Lung (tissue), 12 donors: ENCODE data around the gene PADI2. TPM values are rescaled to one million over a fixed set of nuclear protein-coding genes. Genes with fewer than 3 reads are reported as not detected.
A peak's percentile ranks its signal among the peaks of the same experiment; 100 is the strongest.

Source experiments
- ATAC-seq: fragments of 200-7000 bp; cut with Tn5 transposase; one replicate; pipeline ENCODE4 v1.9.1; 2020; ENCODE audit warnings: moderate number of reproducible peaks; ENCODE audit not compliant: insufficient read depth, low FRiP score
- DNase-seq, 3 donors: peaks; one replicate each; pipeline ENCODE4 v3.0.0-alpha.2; 2013 to 2017
- H3K27ac ChIP-seq, 2 donors: one replicate each; pipeline ENCODE4 v1.5.1; 2013; ENCODE audit warnings: mild to moderate bottlenecking in 2 of 2, moderate library complexity in 2 of 2, control low read depth in 1 of 2, inconsistent platforms in 1 of 2, low read depth in 1 of 2, low read length in 1 of 2
- H3K27me3 ChIP-seq, 3 donors: one replicate each; pipeline ENCODE4 v1.5.1; 2013; ENCODE audit warnings: low read length in 2 of 3; ENCODE audit not compliant: control insufficient read depth in 3 of 3, insufficient read depth in 3 of 3
- H3K36me3 ChIP-seq, 4 donors: one replicate each; pipeline ENCODE4 v1.5.1; 2013; ENCODE audit warnings: low read length in 4 of 4, mild to moderate bottlenecking in 1 of 4, moderate library complexity in 1 of 4; ENCODE audit not compliant: control insufficient read depth in 4 of 4, insufficient read depth in 4 of 4
- H3K4me1 ChIP-seq, 5 donors: one replicate each; pipeline ENCODE4 v1.5.1; 2013; ENCODE audit warnings: low read length in 5 of 5, mild to moderate bottlenecking in 2 of 5, moderate library complexity in 1 of 5; ENCODE audit not compliant: control insufficient read depth in 5 of 5, insufficient read depth in 5 of 5
- H3K4me3 ChIP-seq: one replicate; pipeline ENCODE4 v1.5.1; 2013; ENCODE audit warnings: mild to moderate bottlenecking, control low read depth, moderate library complexity
- H3K9ac ChIP-seq, 2 donors: one replicate each; pipeline ENCODE4 v1.5.1; 2013; ENCODE audit warnings: low read length in 2 of 2, control low read depth in 1 of 2; ENCODE audit not compliant: insufficient read depth in 1 of 2
- H3K9me3 ChIP-seq, 4 donors: one replicate each; pipeline ENCODE4 v1.5.1; 2013; ENCODE audit warnings: low read length in 3 of 4, mild to moderate bottlenecking in 1 of 4, moderate library complexity in 1 of 4; ENCODE audit not compliant: control insufficient read depth in 4 of 4, insufficient read depth in 3 of 4
- CTCF ChIP-seq: IDR thresholded peaks from 2 replicates; pipeline ENCODE4 v1.5.1; 2012; ENCODE audit warnings: mild to moderate bottlenecking; ENCODE audit errors: control extremely low read depth, extremely low read depth
- WGBS, 2 donors: extraction: QIAGEN DNeasy Blood & Tissue Kit; methylation state at CpG; one replicate each; pipeline ENCODE4 v1.1.7; 2013; 5-methylcytosine and 5-hydroxymethylcytosine counted together
- polyA plus RNA-seq, 2 donors: library from polyadenylated mRNA; stranded (reverse); fragments of 200-250 nt; gene quantifications; one replicate each; pipeline ENCODE4 v1.2.1, GENCODE V29; 2013
- total RNA-seq, 2 donors: library from RNA; depleted of rRNA in 1 of 2; stranded (reverse); fragments of >200 nt in 1 of 2; gene quantifications; one replicate each; pipeline ENCODE4 v1.2.1, GENCODE V29; 2014 to 2021
- donor health status: control.
- donor health status: control.
- donor health status: Bipolar disorder and iron deficiency.
- donor health status: healthy.
- donor health status: DM: yes; HTN: yes; CAD: no.

Gene PADI2
- total and polyA plus RNA-seq, 4 donors = 1.2 to 12.8 (median 3.4) TPM

GRCh38 chr1:17060306-17060749, 58.9 kb downstream of the PADI2 start:
- Histone ChIP-seq H3K27me3 (peaks cover 0 to 2% (median 0%) of the 10 kb centered on the region in 3 donors), H3K36me3 (no peaks in the 10 kb centered on the region), H3K27ac (no peak overlapping the region), H3K4me1 (no peaks in the 10 kb centered on the region), H3K9me3 (no peaks in the 10 kb centered on the region), H3K9ac (no peak overlapping the region), H3K4me3 (no peak overlapping the region)
- no peak for DNase-seq
- ATAC-seq = no peak
- WGBS, 2 donors = 31 to 53% methylated on average over 11 of the region's 11 CpGs
- no peak for TF ChIP-seq CTCF

- Histone ChIP-seq H3K27me3 (peaks cover 0 to 2% (median 0%) of the 10 kb centered on the region in 3 donors), H3K9me3 (no peaks in the 10 kb centered on the region), H3K9ac (no peak overlapping the region), H3K36me3 (no peaks in the 10 kb centered on the region), H3K27ac (no peak overlapping the region), H3K4me1 (no peaks in the 10 kb centered on the region), H3K4me3 (no peak overlapping the region)
- TF ChIP-seq CTCF = peak; percentile 63
- ATAC-seq (peak; percentile 73), DNase-seq (peak; percentile 44 to 64 (median 63))
- 37 to 40% methylated on average over 12 of the region's 12 CpGs for WGBS, 2 donors
Measured at GRCh38 chr1:17059391-17060305, 59.6 kb downstream of the PADI2 start.

DNA sequence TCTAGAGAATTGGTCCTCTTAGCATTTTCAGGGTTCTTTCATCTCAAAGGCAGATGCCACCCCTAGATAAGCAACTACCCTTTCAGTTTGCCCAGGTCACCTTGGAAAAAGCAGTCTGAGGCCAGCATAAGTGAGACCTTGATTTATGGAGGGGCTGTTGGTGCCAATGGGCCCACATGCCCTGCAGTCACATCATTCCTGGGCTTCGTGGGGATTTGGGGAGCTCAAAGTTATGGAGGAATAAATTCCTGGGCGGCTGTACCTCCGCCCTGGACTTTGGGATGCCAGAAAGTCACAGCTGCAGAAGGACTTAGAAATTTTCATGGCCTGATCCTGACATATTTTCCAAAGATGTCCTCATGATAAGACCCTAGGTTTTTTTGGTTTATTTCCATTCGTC, 62.7 kb downstream of the PADI2 start:
- Histone ChIP-seq H3K27me3 (peaks cover 0 to 2% (median 0%) of the 10 kb centered on the region in 3 donors), H3K27ac (no peak overlapping the region), H3K4me1 (peaks cover 2 to 11% (median 6%) of the 10 kb centered on the region in 5 donors), H3K4me3 (no peak overlapping the region), H3K36me3 (no peaks in the 10 kb centered on the region), H3K9me3 (no peaks in the 10 kb centered on the region), H3K9ac (no peak overlapping the region)
- no peak for ATAC-seq
- DNase-seq = no peak
- no peak for TF ChIP-seq CTCF
- 79 to 85% methylated on average over 4 of the region's 4 CpGs for WGBS, 2 donors
